Measurements from ENCODE around the gene PRMT9.

Gene PRMT9

DNA sequence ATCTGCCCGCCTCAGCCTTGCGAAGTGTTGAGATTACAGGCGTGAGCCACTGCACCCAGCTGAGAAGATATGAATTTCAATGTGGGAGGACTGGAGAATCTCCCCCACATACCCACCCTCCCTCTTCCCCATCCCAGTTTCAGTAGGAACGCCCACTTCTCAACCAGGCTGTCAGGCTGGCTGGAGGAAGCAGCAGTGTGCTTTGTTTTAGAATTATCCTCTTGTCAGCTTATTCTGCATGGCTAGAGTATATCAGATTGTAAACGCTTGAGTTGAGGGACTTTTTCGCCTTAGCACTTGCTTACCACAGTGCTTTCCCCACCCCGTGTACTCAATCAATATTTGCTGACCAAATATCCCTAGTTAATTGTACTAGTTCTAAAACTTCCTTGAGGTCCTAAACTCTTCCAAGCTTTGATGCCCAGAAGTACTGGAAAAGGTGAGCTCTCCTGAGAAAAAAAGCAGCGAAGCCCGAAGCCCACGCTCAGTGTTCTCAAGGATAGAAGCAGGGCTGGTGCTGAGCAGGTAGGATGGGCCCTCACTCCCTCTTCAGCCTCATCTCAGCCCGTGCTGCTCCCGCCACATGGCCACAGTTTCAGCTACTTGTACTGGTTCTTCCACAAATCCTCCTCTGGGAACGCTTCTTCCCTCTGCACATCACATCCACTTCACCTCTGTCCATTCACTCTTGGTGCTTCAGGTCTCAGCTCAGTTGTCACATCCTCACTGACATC, 40.7 kb upstream of the PRMT9 start:
- Histone ChIP-seq H3K27me3 (ENCODE audit: insufficient read depth, insufficient read length) (peaks cover 33% of the 10 kb centered on the region), H3K4me3 (ENCODE audit: insufficient read length, low read depth) (no peak overlapping the region), H3K4me1 (ENCODE audit: insufficient read depth, insufficient read length) (peaks cover 4% of the 10 kb centered on the region), H3K36me3 (ENCODE audit: insufficient read depth, insufficient read length, low read length) (no peaks in the 10 kb centered on the region), H3K9ac (ENCODE audit: insufficient read length, low read depth) (no peak overlapping the region), H3K9me3 (ENCODE audit: insufficient read depth, low read length) (no peaks in the 10 kb centered on the region)
- no peak for DNase-seq (ENCODE audit: low read depth, low spot score)
- TF ChIP-seq ZNF274 (IDR thresholded peaks at IDR 0.05; ENCODE audit: low read depth, low read length) (no peak), YY1 (IDR thresholded peaks at IDR 0.05; ENCODE audit: insufficient read depth, insufficient read length) (no peak), SUZ12 (IDR thresholded peaks at IDR 0.05; ENCODE audit: extremely low read depth, insufficient read depth, insufficient read length) (no peak)

DNA sequence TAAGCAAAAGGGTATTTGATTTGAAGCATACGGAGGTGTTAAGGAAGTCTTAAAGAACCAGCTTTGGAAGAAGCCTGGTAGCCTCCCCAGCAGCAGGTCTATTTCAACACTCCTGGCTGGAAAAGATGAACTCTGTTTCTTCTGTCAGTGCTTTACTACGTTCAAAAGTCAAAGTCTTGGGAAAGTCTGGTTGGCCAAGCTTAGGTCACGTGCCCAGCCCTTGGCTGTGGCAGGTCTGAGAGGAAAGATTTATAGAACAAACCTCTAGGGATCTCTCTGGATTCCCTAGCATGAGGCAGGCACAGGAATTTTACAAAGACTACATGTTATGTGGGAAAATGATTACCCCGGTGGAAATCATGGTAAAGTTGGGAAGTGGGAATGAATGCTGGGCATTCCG, 39.4 kb upstream of the PRMT9 start:
- TF ChIP-seq ZNF274 (IDR thresholded peaks at IDR 0.05; ENCODE audit: low read depth, low read length) (no peak), YY1 (IDR thresholded peaks at IDR 0.05; ENCODE audit: insufficient read depth, insufficient read length) (no peak)
- DNase-seq (ENCODE audit: low read depth, low spot score), result no peak
- Histone ChIP-seq H3K4me3 (ENCODE audit: insufficient read length, low read depth) (no peak overlapping the region), H3K36me3 (ENCODE audit: insufficient read depth, insufficient read length, low read length) (no peaks in the 10 kb centered on the region), H3K9ac (ENCODE audit: insufficient read length, low read depth) (no peak overlapping the region), H3K4me1 (ENCODE audit: insufficient read depth, insufficient read length) (peaks cover 4% of the 10 kb centered on the region), H3K9me3 (ENCODE audit: insufficient read depth, low read length) (no peaks in the 10 kb centered on the region), H3K27me3 (ENCODE audit: insufficient read depth, insufficient read length) (peaks cover 20% of the 10 kb centered on the region)

DNA sequence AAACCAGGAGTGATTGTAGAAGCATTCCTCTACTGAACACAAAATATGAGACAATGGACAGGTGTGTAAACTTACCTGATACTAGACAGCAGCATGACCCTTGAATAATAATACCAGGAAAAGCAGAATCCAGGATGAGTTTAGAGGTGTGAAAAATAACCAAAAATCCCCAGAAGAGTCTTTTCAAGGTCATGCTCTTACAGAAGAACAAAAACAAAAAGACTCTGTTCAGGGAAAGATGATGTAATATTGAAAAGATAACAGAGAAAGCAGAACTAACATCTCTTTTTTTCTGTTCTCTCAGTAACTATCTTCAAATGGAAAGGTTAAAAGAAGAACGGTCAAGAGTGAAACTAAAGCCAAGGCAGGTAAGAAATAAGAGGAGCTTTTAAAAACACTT, 33.9 kb upstream of the PRMT9 start:
- Histone ChIP-seq H3K27me3 (ENCODE audit: insufficient read depth, insufficient read length) (no peaks in the 10 kb centered on the region), H3K4me3 (ENCODE audit: insufficient read length, low read depth) (no peak overlapping the region), H3K36me3 (ENCODE audit: insufficient read depth, insufficient read length, low read length) (no peaks in the 10 kb centered on the region), H3K9me3 (ENCODE audit: insufficient read depth, low read length) (no peaks in the 10 kb centered on the region), H3K4me1 (ENCODE audit: insufficient read depth, insufficient read length) (no peaks in the 10 kb centered on the region), H3K9ac (ENCODE audit: insufficient read length, low read depth) (no peak overlapping the region)
- TF ChIP-seq ZNF274 (IDR thresholded peaks at IDR 0.05; ENCODE audit: low read depth, low read length) (no peak), SUZ12 (IDR thresholded peaks at IDR 0.05; ENCODE audit: extremely low read depth, insufficient read depth, insufficient read length) (no peak), YY1 (IDR thresholded peaks at IDR 0.05; ENCODE audit: insufficient read depth, insufficient read length) (no peak)
- DNase-seq (ENCODE audit: low read depth, low spot score), result no peak

DNA sequence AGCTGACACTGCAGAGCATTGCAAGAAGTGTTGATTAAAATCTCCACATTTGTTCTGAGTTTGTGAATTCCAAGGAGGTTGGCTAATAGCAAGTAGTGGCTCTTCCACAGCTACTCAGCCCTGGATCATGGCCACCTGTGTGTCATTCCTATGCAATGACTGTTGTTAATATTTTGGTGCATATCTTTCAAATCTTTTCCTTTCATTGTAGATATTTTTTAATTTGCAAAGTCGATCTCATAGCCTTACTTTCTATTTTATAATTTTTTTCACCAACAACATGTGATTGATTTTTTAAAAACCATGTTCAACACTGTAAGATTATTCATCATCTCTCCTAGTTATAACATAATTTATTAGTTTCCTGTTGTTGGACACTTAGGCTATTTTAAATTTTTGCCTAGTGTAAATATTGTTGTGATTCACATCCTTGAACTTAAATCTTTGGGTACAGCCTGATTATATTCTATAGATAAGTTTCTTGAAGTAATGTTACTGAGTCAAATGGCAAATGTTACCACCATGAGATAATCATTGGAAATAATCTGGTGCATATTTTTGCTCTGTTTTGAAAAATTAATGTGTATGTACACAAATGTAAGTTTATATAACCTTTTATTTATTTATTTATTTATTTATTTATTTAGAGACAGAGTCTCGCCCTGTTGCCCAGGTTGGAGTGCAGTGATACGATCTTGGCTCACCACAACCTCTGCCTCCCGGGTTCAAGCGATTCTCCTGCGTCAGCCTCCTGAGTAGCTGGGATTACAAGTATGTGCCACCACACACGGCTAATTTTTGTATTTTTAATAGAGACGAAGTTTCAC, 30.8 kb upstream of the PRMT9 start:
- TF ChIP-seq SUZ12 (IDR thresholded peaks at IDR 0.05; ENCODE audit: extremely low read depth, insufficient read depth, insufficient read length) (no peak), ZNF274 (IDR thresholded peaks at IDR 0.05; ENCODE audit: low read depth, low read length) (no peak), YY1 (IDR thresholded peaks at IDR 0.05; ENCODE audit: insufficient read depth, insufficient read length) (no peak)
- Histone ChIP-seq H3K4me1 (ENCODE audit: insufficient read depth, insufficient read length) (no peaks in the 10 kb centered on the region), H3K36me3 (ENCODE audit: insufficient read depth, insufficient read length, low read length) (no peaks in the 10 kb centered on the region), H3K9me3 (ENCODE audit: insufficient read depth, low read length) (no peaks in the 10 kb centered on the region), H3K27me3 (ENCODE audit: insufficient read depth, insufficient read length) (no peaks in the 10 kb centered on the region), H3K4me3 (ENCODE audit: insufficient read length, low read depth) (no peak overlapping the region), H3K9ac (ENCODE audit: insufficient read length, low read depth) (no peak overlapping the region)
- no peak for DNase-seq (ENCODE audit: low read depth, low spot score)

DNA sequence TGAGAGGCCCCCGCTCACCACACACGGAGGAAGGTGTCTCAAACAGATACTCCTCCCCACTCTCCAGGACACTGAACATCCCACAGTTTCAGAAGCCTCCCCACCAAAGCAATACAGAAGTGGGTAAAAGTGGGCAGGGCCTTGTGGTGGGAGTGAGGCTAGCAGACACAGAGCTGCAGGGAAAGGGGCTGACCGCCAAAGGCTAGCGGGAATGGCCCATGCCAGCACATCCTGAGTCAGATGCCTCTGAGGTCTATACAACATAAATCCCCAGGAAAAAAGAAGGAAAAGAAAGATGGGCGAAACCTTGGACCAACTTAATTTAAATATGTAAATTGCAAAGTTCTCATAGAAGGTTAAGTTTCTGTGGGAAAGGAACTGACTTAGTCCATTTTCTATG, 26.0 kb upstream of the PRMT9 start:
- Histone ChIP-seq H3K4me3 (ENCODE audit: insufficient read length, low read depth) (no peak overlapping the region), H3K27me3 (ENCODE audit: insufficient read depth, insufficient read length) (no peaks in the 10 kb centered on the region), H3K9ac (ENCODE audit: insufficient read length, low read depth) (no peak overlapping the region), H3K9me3 (ENCODE audit: insufficient read depth, low read length) (no peaks in the 10 kb centered on the region), H3K36me3 (ENCODE audit: insufficient read depth, insufficient read length, low read length) (no peaks in the 10 kb centered on the region), H3K4me1 (ENCODE audit: insufficient read depth, insufficient read length) (no peaks in the 10 kb centered on the region)
- DNase-seq (ENCODE audit: low read depth, low spot score), result no peak
- TF ChIP-seq ZNF274 (IDR thresholded peaks at IDR 0.05; ENCODE audit: low read depth, low read length), result no peak
- TF ChIP-seq YY1 (IDR thresholded peaks at IDR 0.05; ENCODE audit: insufficient read depth, insufficient read length), result no peak
- TF ChIP-seq SUZ12 (IDR thresholded peaks at IDR 0.05; ENCODE audit: extremely low read depth, insufficient read depth, insufficient read length), result no peak

DNA sequence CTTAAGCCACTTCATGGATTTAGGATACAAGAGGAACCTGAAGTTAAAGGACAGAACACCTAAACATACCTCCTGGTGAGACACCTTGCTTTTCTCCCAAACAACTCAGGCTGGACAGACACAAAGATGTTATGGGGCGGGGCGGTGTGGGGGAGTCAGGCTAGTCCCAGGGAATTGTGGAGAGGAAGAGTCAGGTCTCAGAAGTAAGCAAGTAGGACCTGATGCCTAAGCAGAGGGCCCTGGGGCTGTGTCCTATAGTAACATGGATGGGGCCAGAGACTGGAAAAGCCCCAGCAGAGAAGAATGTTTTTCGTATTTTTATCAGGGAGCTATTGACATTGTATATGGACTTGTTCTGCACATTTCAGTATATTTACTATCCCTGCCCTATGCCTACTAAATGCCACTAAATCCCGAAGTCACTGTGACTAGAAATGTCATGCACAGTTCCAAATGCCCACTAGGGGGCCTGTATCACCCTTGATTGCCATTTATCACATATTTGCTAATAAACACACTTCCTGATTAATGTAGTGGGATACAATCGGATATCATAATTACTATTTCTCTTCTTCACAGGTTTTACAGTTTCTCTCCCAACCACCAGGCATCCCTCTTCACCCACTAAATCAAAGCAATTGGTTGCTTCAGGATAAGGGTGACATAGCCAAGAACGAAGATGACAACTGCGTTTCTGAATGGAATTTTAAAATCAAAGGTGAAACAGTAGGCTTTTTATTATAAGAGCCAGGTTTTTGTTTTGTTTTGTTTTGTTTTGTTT, 24.1 kb upstream of the PRMT9 start:
- DNase-seq (ENCODE audit: low read depth, low spot score), result no peak
- Histone ChIP-seq H3K4me1 (ENCODE audit: insufficient read depth, insufficient read length) (no peaks in the 10 kb centered on the region), H3K27me3 (ENCODE audit: insufficient read depth, insufficient read length) (no peaks in the 10 kb centered on the region), H3K4me3 (ENCODE audit: insufficient read length, low read depth) (no peak overlapping the region), H3K36me3 (ENCODE audit: insufficient read depth, insufficient read length, low read length) (no peaks in the 10 kb centered on the region), H3K9ac (ENCODE audit: insufficient read length, low read depth) (no peak overlapping the region), H3K9me3 (ENCODE audit: insufficient read depth, low read length) (no peaks in the 10 kb centered on the region)
- TF ChIP-seq ZNF274 (IDR thresholded peaks at IDR 0.05; ENCODE audit: low read depth, low read length) (no peak), SUZ12 (IDR thresholded peaks at IDR 0.05; ENCODE audit: extremely low read depth, insufficient read depth, insufficient read length) (no peak), YY1 (IDR thresholded peaks at IDR 0.05; ENCODE audit: insufficient read depth, insufficient read length) (no peak)

DNA sequence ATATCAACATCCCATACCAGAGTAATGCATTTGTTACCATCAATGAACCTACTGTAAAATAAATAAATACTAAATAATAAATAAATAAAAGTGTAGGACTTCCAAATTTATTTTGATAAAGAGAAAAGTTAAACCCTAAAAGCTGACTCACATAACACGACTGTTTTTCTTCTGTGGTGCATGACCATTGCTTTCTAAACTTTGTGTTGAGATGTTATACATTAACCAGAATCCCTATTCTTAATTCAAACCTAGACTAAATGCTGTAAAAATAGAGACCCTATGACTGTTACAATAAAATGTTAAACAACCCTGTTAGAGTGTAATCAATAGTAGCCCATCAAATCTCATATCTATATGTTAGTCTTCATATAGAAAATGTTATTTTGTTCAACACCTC, 20.9 kb upstream of the PRMT9 start:
- Histone ChIP-seq H3K27me3 (ENCODE audit: insufficient read depth, insufficient read length) (no peaks in the 10 kb centered on the region), H3K36me3 (ENCODE audit: insufficient read depth, insufficient read length, low read length) (no peaks in the 10 kb centered on the region), H3K4me1 (ENCODE audit: insufficient read depth, insufficient read length) (no peaks in the 10 kb centered on the region), H3K9ac (ENCODE audit: insufficient read length, low read depth) (no peak overlapping the region), H3K9me3 (ENCODE audit: insufficient read depth, low read length) (no peaks in the 10 kb centered on the region), H3K4me3 (ENCODE audit: insufficient read length, low read depth) (no peak overlapping the region)
- no peak for TF ChIP-seq ZNF274 (IDR thresholded peaks at IDR 0.05; ENCODE audit: low read depth, low read length)
- no peak for TF ChIP-seq SUZ12 (IDR thresholded peaks at IDR 0.05; ENCODE audit: extremely low read depth, insufficient read depth, insufficient read length)
- no peak for TF ChIP-seq YY1 (IDR thresholded peaks at IDR 0.05; ENCODE audit: insufficient read depth, insufficient read length)
- DNase-seq (ENCODE audit: low read depth, low spot score), result no peak
